Fibroblast of lung (primary cell): ENCODE measurements around the gene EPS8.

ENCODE experiments used
- CTCF ChIP-seq, 2 donors: IDR thresholded peaks in 1 of 2; conservative IDR thresholded peaks in 1 of 2; 1 replicate in 1 of 2; 2 replicates in 1 of 2; pipeline ENCODE4 v1.5.1; 2011 to 2012; ENCODE audit warnings: low read length in 2 of 2, control low read depth in 1 of 2, inconsistent platforms in 1 of 2, low read depth in 1 of 2, mild to moderate bottlenecking in 1 of 2
- EZH2 ChIP-seq: IDR thresholded peaks from 2 replicates; pipeline ENCODE4 v1.5.1; 2012; ENCODE audit warnings: low read length, control low read depth, mild to moderate bottlenecking; ENCODE audit errors: missing control alignments

- TF ChIP-seq CTCF (conservative IDR thresholded peaks at IDR 0.05 in 1 of 2, IDR thresholded peaks at IDR 0.05 in 1 of 2; ENCODE audit: low read depth in 1 of 2, low read length in 2 of 2) (no peak), EZH2 (no peak)
Observed at GRCh38 chr12:15789220-15790171, at the start of gene EPS8.
